Measurements from ENCODE around the gene ANKRD44. TPM values are rescaled to one million over a fixed set of nuclear protein-coding genes. Genes with fewer than 3 reads are reported as not detected.

Gene ANKRD44
- total RNA-seq, 1 experiment from 2014 or later = 2.4 TPM

- Histone ChIP-seq H3K9ac (ENCODE audit: low read length) (no peak overlapping the region), H2AFZ (ENCODE audit: low read length) (no peak overlapping the region), H3K4me1 (ENCODE audit: insufficient read depth, low read length) (peaks cover 21% of the 10 kb centered on the region), H4K20me1 (ENCODE audit: low read length) (no peaks in the 10 kb centered on the region), H3F3A (ENCODE audit: low read length, unreplicated experiment) (no peaks in the 10 kb centered on the region), H3K27me3 (ENCODE audit: low read length) (no peaks in the 10 kb centered on the region), H3K79me2 (ENCODE audit: low read length) (no peaks in the 10 kb centered on the region), H3K36me3 (ENCODE audit: low read depth, low read length) (no peaks in the 10 kb centered on the region), H3K9me3 (ENCODE audit: low read length) (no peaks in the 10 kb centered on the region), H3K9me2 (replicated peaks; ENCODE audit: low read length) (no peaks in the 10 kb centered on the region), H3K4me2 (ENCODE audit: low read length) (no peak overlapping the region), H3K4me3 (ENCODE audit: low read length) (no peak overlapping the region), H3K27ac (ENCODE audit: low read length) (no peak overlapping the region)
- no TSS peak for BruUV-seq (replicated peaks)
- no peak for TF ChIP-seq EZH2phosphoT487 (IDR thresholded peaks at IDR 0.05; ENCODE audit: borderline replicate concordance, low read length)
- ChIA-PET POLR2A (ENCODE audit: unreplicated experiment) (no interaction called here), CTCF (interaction anchor here (0.7 kb wide), 1 partner anchor 204 kb away, joined by 6 read pairs; no protein-coding TSS in a partner anchor)
- intact Hi-C loops (cut with micrococcal nuclease) = no loop called here
- no peak for DNase-seq
- ATAC-seq = no peak
Observed at GRCh38 chr2:197140045-197140444, 170.5 kb downstream of the ANKRD44 start.

GRCh38 chr2:197138506-197138905 is 172.1 kb downstream of the ANKRD44 start:
- POLR2A ChIA-PET (ENCODE audit: unreplicated experiment) = no interaction called here
- Histone ChIP-seq H3K4me2 (ENCODE audit: low read length) (peak overlapping the region; percentile 60; the same call in 1 of the 2 replicates), H3K9me3 (ENCODE audit: low read length) (no peaks in the 10 kb centered on the region), H3K4me1 (ENCODE audit: insufficient read depth, low read length) (peaks cover 21% of the 10 kb centered on the region), H3K36me3 (ENCODE audit: low read depth, low read length) (no peaks in the 10 kb centered on the region), H3K9me2 (replicated peaks; ENCODE audit: low read length) (no peaks in the 10 kb centered on the region), H3F3A (ENCODE audit: low read length, unreplicated experiment) (no peaks in the 10 kb centered on the region), H3K79me2 (ENCODE audit: low read length) (no peaks in the 10 kb centered on the region), H3K4me3 (ENCODE audit: low read length) (no peak overlapping the region), H2AFZ (ENCODE audit: low read length) (no peak overlapping the region), H3K9ac (ENCODE audit: low read length) (no peak overlapping the region), H3K27me3 (ENCODE audit: low read length) (no peaks in the 10 kb centered on the region), H4K20me1 (ENCODE audit: low read length) (no peaks in the 10 kb centered on the region), H3K27ac (ENCODE audit: low read length) (0 out of 2 replicates have a peak overlapping the region, but pooled peaks have one; percentile 5)
- ATAC-seq (no peak), DNase-seq (no peak)
- intact Hi-C loops (cut with micrococcal nuclease) = loop anchor here (1.0 to 10.0 kb wide), 2 partner anchors 92 to 166 kb away; no protein-coding TSS in a partner anchor
- no TSS peak for BruUV-seq (replicated peaks)
- CTCF ChIA-PET = no interaction called here
- no peak for TF ChIP-seq CTCF (conservative IDR thresholded peaks at IDR 0.05; ENCODE audit: low read depth, low read length)
- no peak for TF ChIP-seq EZH2 (IDR thresholded peaks at IDR 0.05; ENCODE audit: low read length, unreplicated experiment)
- no peak for TF ChIP-seq EZH2phosphoT487 (IDR thresholded peaks at IDR 0.05; ENCODE audit: borderline replicate concordance, low read length)

- TF ChIP-seq CTCF (conservative IDR thresholded peaks at IDR 0.05; ENCODE audit: low read depth, low read length) = no peak
- TF ChIP-seq EZH2 (IDR thresholded peaks at IDR 0.05; ENCODE audit: low read length, unreplicated experiment) = no peak
- no peak for TF ChIP-seq EZH2phosphoT487 (IDR thresholded peaks at IDR 0.05; ENCODE audit: borderline replicate concordance, low read length)
- Histone ChIP-seq H3K4me2 (ENCODE audit: low read length) (peak overlapping the region; percentile 60), H3K9ac (ENCODE audit: low read length) (no peak overlapping the region), H2AFZ (ENCODE audit: low read length) (no peak overlapping the region), H3K36me3 (ENCODE audit: low read depth, low read length) (no peaks in the 10 kb centered on the region), H3K9me3 (ENCODE audit: low read length) (no peaks in the 10 kb centered on the region), H3K9me2 (replicated peaks; ENCODE audit: low read length) (no peaks in the 10 kb centered on the region), H3K4me1 (ENCODE audit: insufficient read depth, low read length) (peaks cover 21% of the 10 kb centered on the region), H4K20me1 (ENCODE audit: low read length) (no peaks in the 10 kb centered on the region), H3K27ac (ENCODE audit: low read length) (peak overlapping the region; percentile 22), H3K79me2 (ENCODE audit: low read length) (no peaks in the 10 kb centered on the region), H3K27me3 (ENCODE audit: low read length) (no peaks in the 10 kb centered on the region), H3K4me3 (ENCODE audit: low read length) (peak overlapping the region; percentile 12; the same call in 1 of the 2 replicates), H3F3A (ENCODE audit: low read length, unreplicated experiment) (no peaks in the 10 kb centered on the region)
- no TSS peak for BruUV-seq (replicated peaks)
- ChIA-PET CTCF (interaction anchor here (1.0 to 2.0 kb wide), 5 partner anchors 11 to 174 kb away, joined by 3 to 12 read pairs (median 5); no protein-coding TSS in a partner anchor), POLR2A (ENCODE audit: unreplicated experiment) (no interaction called here)
- peak; percentile 53 for ATAC-seq
- intact Hi-C loops (cut with micrococcal nuclease) = loop anchor here (1.0 to 10.0 kb wide), 3 partner anchors 21 to 167 kb away; no protein-coding TSS in a partner anchor
- peak; percentile 46 for DNase-seq
Observed at GRCh38 chr2:197137826-197138477, 172.6 kb downstream of the ANKRD44 start.

Data from PC-3 (cell line).